ENCODE data around the gene SHD. TPM values are rescaled to one million over a fixed set of nuclear protein-coding genes. Genes with fewer than 3 reads are reported as not detected.
"Not testable (repeated sequence)": the region's sequence is repeated elsewhere in the genome, so short reads cannot be mapped to it uniquely, and the experiment has no call there.

SHD gene
- not detected for total RNA-seq

GRCh38 chr19:4278419-4279266 is at the start of gene SHD:
SHD (plus strand) TSS chr19:4279266; CDS start chr19:4280064, 798 bp downstream.
- ChIA-PET CTCF (interaction anchor here (1.2 to 1.5 kb wide), 2 partner anchors 11 to 12 kb away, joined by 5 to 6 read pairs; no protein-coding TSS in a partner anchor), POLR2A (no interaction called here)
- Mint-ChIP-seq H3K9me3 (no peaks in the 10 kb centered on the region), H3K36me3 (ENCODE audit: low read depth) (no peaks in the 10 kb centered on the region), H3K4me1 (peaks cover 2% of the 10 kb centered on the region), H3K27me3 (peaks cover 25% of the 10 kb centered on the region), H3K27ac (no peak within 1 kb of the TSS), H3K4me3 (no peak within 1 kb of the TSS)
- DNase-seq = no peak

- POLR2A ChIA-PET = interaction anchor here (1.6 kb wide), 1 partner anchor 17 kb away, joined by 8 read pairs; the partner anchor contains the start of gene YJU2
- not testable (repeated sequence) for DNase-seq; H3K4me3 Mint-ChIP-seq; H3K27me3 Mint-ChIP-seq; H3K9me3 Mint-ChIP-seq; H3K27ac Mint-ChIP-seq; H3K4me1 Mint-ChIP-seq; H3K36me3 Mint-ChIP-seq (ENCODE audit: low read depth)
- CTCF ChIA-PET = interaction anchor here (0.8 to 1.1 kb wide), 3 partner anchors 11 to 90 kb away, joined by 3 to 4 read pairs (median 3); no protein-coding TSS in a partner anchor
Measured at GRCh38 chr19:4230237-4230636, 48.8 kb upstream of the SHD start.

DNA sequence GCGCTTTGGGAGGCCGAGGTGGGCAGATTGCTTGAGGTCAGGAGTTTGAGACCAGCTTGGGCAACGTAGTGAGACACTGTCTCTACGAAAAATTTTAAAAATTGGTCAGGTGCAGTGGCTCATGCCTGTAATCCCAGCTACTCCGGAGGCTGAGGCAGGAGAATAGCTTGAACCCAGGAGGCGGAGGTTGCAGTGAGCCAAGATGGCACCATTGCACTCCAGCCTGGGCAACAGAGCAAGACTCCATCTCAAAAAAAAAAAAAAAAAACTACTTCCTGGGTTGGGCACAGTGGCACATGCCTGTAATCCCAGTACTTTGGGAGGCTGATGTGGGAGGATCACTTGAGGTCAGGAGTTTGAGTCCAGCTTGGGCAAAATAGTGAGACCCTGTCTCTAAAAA is 47.5 kb upstream of the SHD start:
- DNase-seq; H3K4me3 Mint-ChIP-seq; H3K9me3 Mint-ChIP-seq; H3K36me3 Mint-ChIP-seq (ENCODE audit: low read depth); H3K27me3 Mint-ChIP-seq; H3K4me1 Mint-ChIP-seq; H3K27ac Mint-ChIP-seq: not testable (repeated sequence)
- ChIA-PET POLR2A (interaction anchor here (1.5 kb wide), 1 partner anchor 15 kb away, joined by 9 read pairs; the partner anchor contains the start of gene YJU2), CTCF (interaction anchor here (0.6 to 2.3 kb wide), 3 partner anchors 15 to 91 kb away, joined by 3 to 7 read pairs (median 3); partner anchors contain the start of gene YJU2)

- ChIA-PET CTCF (interaction anchor here (0.5 to 2.3 kb wide), 8 partner anchors 10 to 342 kb away, joined by 3 to 7 read pairs (median 4); partner anchors contain the start of gene YJU2), POLR2A (interaction anchor here (0.6 to 1.5 kb wide), 4 partner anchors 13 to 170 kb away, joined by 3 to 9 read pairs (median 4); partner anchors contain the start of genes CHAF1A and YJU2)
- H3K4me1 Mint-ChIP-seq; H3K27ac Mint-ChIP-seq; H3K27me3 Mint-ChIP-seq; H3K4me3 Mint-ChIP-seq; H3K36me3 Mint-ChIP-seq (ENCODE audit: low read depth); DNase-seq; H3K9me3 Mint-ChIP-seq: not testable (repeated sequence)
Measured at GRCh38 chr19:4232139-4232538, 46.9 kb upstream of the SHD start.

- Mint-ChIP-seq H3K4me3 (no peak overlapping the region), H3K9me3 (no peaks in the 10 kb centered on the region), H3K27ac (no peak overlapping the region), H3K4me1 (peaks cover 2% of the 10 kb centered on the region), H3K27me3 (no peaks in the 10 kb centered on the region), H3K36me3 (ENCODE audit: low read depth) (no peaks in the 10 kb centered on the region)
- POLR2A ChIA-PET = interaction anchor here (0.8 to 1.5 kb wide), 3 partner anchors 14 to 169 kb away, joined by 3 to 9 read pairs (median 4); partner anchors contain the start of genes CHAF1A and YJU2
- no peak for DNase-seq
- CTCF ChIA-PET = interaction anchor here (0.5 to 2.3 kb wide), 8 partner anchors 9 to 343 kb away, joined by 3 to 7 read pairs (median 4); partner anchors contain the start of gene YJU2
Measured at GRCh38 chr19:4232614-4233281, 46.3 kb upstream of the SHD start.

- H3K27me3 Mint-ChIP-seq = no peaks in the 10 kb centered on the region
- ChIA-PET POLR2A (interaction anchor here (0.6 to 1.0 kb wide), 2 partner anchors 21 to 246 kb away, joined by 3 read pairs; no protein-coding TSS in a partner anchor), CTCF (interaction anchor here (1.0 to 2.3 kb wide), 7 partner anchors 9 to 34 kb away, joined by 3 to 7 read pairs (median 5); partner anchors contain the start of gene YJU2)
- DNase-seq = peak; percentile 77
- H3K4me3 Mint-ChIP-seq = no peak overlapping the region
- peaks cover 2% of the 10 kb centered on the region for H3K4me1 Mint-ChIP-seq
- H3K27ac Mint-ChIP-seq = no peak overlapping the region
- H3K9me3 Mint-ChIP-seq = no peaks in the 10 kb centered on the region
- H3K36me3 Mint-ChIP-seq (ENCODE audit: low read depth) = no peaks in the 10 kb centered on the region
Measured at GRCh38 chr19:4233282-4233853, 45.7 kb upstream of the SHD start.

- DNase-seq = no peak
- peaks cover 2% of the 10 kb centered on the region for H3K4me1 Mint-ChIP-seq
- no peak overlapping the region for H3K4me3 Mint-ChIP-seq
- H3K27ac Mint-ChIP-seq = no peak overlapping the region
- POLR2A ChIA-PET = interaction anchor here (1.3 kb wide), 1 partner anchor 13 kb away, joined by 4 read pairs; the partner anchor contains the start of gene YJU2
- H3K9me3 Mint-ChIP-seq = no peaks in the 10 kb centered on the region
- H3K36me3 Mint-ChIP-seq (ENCODE audit: low read depth) = no peaks in the 10 kb centered on the region
- CTCF ChIA-PET = interaction anchor here (0.6 to 1.7 kb wide), 4 partner anchors 10 to 150 kb away, joined by 5 read pairs; partner anchors contain the start of gene YJU2
- no peaks in the 10 kb centered on the region for H3K27me3 Mint-ChIP-seq
Measured at GRCh38 chr19:4234142-4234861, 44.8 kb upstream of the SHD start.

GRCh38 chr19:4234862-4235201 is 44.2 kb upstream of the SHD start:
- no peak overlapping the region for H3K27ac Mint-ChIP-seq
- no peaks in the 10 kb centered on the region for H3K9me3 Mint-ChIP-seq
- no peaks in the 10 kb centered on the region for H3K27me3 Mint-ChIP-seq
- no peak for DNase-seq
- H3K4me1 Mint-ChIP-seq = peaks cover 2% of the 10 kb centered on the region
- CTCF ChIA-PET = interaction anchor here (1.4 to 1.7 kb wide), 2 partner anchors 9 to 12 kb away, joined by 5 read pairs; partner anchors contain the start of gene YJU2
- POLR2A ChIA-PET = interaction anchor here (1.3 kb wide), 1 partner anchor 12 kb away, joined by 4 read pairs; the partner anchor contains the start of gene YJU2
- H3K36me3 Mint-ChIP-seq (ENCODE audit: low read depth) = no peaks in the 10 kb centered on the region
- no peak overlapping the region for H3K4me3 Mint-ChIP-seq

DNA sequence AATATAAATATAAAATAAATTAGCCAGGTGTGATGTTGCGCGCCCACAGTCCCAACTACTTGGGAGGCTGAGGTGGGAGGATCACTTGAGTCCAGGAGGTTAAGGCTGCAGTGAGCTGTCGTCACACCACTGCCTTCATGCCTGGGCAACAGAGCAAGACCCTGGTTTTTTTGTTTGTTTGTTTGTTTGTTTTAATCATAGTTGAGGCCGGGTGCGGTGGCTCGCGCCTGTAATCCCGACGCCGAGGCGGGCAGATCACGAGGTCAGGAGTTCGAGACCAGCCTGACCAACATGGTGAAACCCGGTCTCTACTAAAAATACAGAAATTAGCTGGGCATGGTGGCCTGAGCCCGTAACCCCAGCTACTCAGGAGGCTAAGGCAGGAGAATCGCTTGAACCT is 41.6 kb upstream of the SHD start:
- H3K36me3 Mint-ChIP-seq (ENCODE audit: low read depth); H3K27me3 Mint-ChIP-seq; H3K9me3 Mint-ChIP-seq; POLR2A ChIA-PET; CTCF ChIA-PET; DNase-seq; H3K27ac Mint-ChIP-seq; H3K4me1 Mint-ChIP-seq; H3K4me3 Mint-ChIP-seq: not testable (repeated sequence)

DNA sequence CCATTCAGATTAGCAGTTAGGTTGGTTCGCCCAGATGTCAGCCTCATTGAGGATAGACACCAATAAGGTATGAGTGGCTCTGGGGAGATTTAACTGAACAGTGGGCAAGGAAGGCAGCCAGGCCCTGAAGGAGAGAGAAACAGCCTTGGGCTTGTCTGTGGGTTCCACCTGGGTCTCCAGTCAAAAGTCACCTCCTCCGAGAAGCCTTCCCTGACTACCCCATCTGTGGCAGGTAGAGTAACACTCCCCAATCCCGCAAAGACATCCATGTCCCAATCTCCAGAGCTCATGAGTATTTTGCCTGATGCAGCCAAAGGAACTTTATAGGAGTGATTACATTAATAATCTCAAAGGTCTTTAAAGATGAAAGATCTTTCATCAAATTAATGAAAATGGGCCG is 40.2 kb upstream of the SHD start:
- DNase-seq = no peak
- H3K4me3 Mint-ChIP-seq = no peak overlapping the region
- H3K4me1 Mint-ChIP-seq = peaks cover 1% of the 10 kb centered on the region
- ChIA-PET CTCF (interaction anchor here (0.6 kb wide), 1 partner anchor 134 kb away, joined by 4 read pairs; no protein-coding TSS in a partner anchor), POLR2A (no interaction called here)
- H3K9me3 Mint-ChIP-seq = peaks cover 4% of the 10 kb centered on the region
- peaks cover 4% of the 10 kb centered on the region for H3K27me3 Mint-ChIP-seq
- peaks cover 5% of the 10 kb centered on the region for H3K36me3 Mint-ChIP-seq (ENCODE audit: low read depth)
- H3K27ac Mint-ChIP-seq = no peak overlapping the region

- H3K4me1 Mint-ChIP-seq = peaks cover 8% of the 10 kb centered on the region
- peaks cover 4% of the 10 kb centered on the region for H3K27me3 Mint-ChIP-seq
- no peak overlapping the region for H3K4me3 Mint-ChIP-seq
- no peak for DNase-seq
- ChIA-PET POLR2A (no interaction called here), CTCF (interaction anchor here (1.0 kb wide), 2 partner anchors 9 to 254 kb away, joined by 5 to 7 read pairs; no protein-coding TSS in a partner anchor)
- H3K9me3 Mint-ChIP-seq = peaks cover 4% of the 10 kb centered on the region
- peaks cover 5% of the 10 kb centered on the region for H3K36me3 Mint-ChIP-seq (ENCODE audit: low read depth)
- H3K27ac Mint-ChIP-seq = no peak overlapping the region
Measured at GRCh38 chr19:4241824-4242430, 37.1 kb upstream of the SHD start.

GRCh38 chr19:4245938-4246337 is 33.1 kb upstream of the SHD start:
- Mint-ChIP-seq H3K27ac (peak overlapping the region; percentile 89), H3K4me1 (peaks cover 19% of the 10 kb centered on the region), H3K4me3 (peak overlapping the region; percentile 80), H3K36me3 (ENCODE audit: low read depth) (peaks cover 26% of the 10 kb centered on the region)
- CTCF ChIA-PET, POLR2A ChIA-PET, H3K27me3 Mint-ChIP-seq, DNase-seq, H3K9me3 Mint-ChIP-seq: not testable (repeated sequence)
